LHCN-M2 (cell line): ENCODE measurements around the gene TMED3. TPM values are rescaled to one million over a fixed set of nuclear protein-coding genes. Genes with fewer than 3 reads are reported as not detected.

ENCODE experiments used
- DNase-seq: peaks from one replicate; pipeline ENCODE4 v3.0.0-alpha.2; 2012; ENCODE audit warnings: low read depth
- polyA plus RNA-seq: library from polyadenylated mRNA; unstranded; fragments of >200 nt; gene quantifications from one replicate; pipeline ENCODE4 v1.2.1, GENCODE V29; 2012; ENCODE audit warnings: missing spikeins
- total RNA-seq: library from RNA; depleted of rRNA; stranded (reverse); fragments of >200 nt; gene quantifications from 2 replicates; pipeline ENCODE4 v1.2.3, GENCODE V29; 2014; rRNA removed

TMED3 gene
- 126 and 163 TPM in 2 replicates for total RNA-seq
- polyA plus RNA-seq, result 122 TPM

- peak; percentile 81 for DNase-seq
Observed at GRCh38 chr15:79310985-79311900, at the start of gene TMED3. Gene TMED3 (plus strand): TSS chr15:79311112. CDS start chr15:79311250, 138 bp downstream.

- DNase-seq, result no peak
Observed at GRCh38 chr15:79261836-79262235, 49.1 kb upstream of the TMED3 start.

GRCh38 chr15:79265167-79265566 is 45.7 kb upstream of the TMED3 start:
- no peak for DNase-seq

- no peak for DNase-seq
Observed at GRCh38 chr15:79265987-79266579, 44.8 kb upstream of the TMED3 start.

GRCh38 chr15:79282371-79283251 is 28.3 kb upstream of the TMED3 start, which contains the start of gene ANKRD34C:
Gene ANKRD34C (plus strand): TSS chr15:79282722. CDS start chr15:79293285, 10,563 bp downstream.
- no peak for DNase-seq

- DNase-seq, result peak; percentile 26
Observed at GRCh38 chr15:79283252-79284048, 27.5 kb upstream of the TMED3 start.

GRCh38 chr15:79290642-79291275 is 20.2 kb upstream of the TMED3 start:
- DNase-seq, result peak; percentile 9

- DNase-seq, result no peak
Observed at GRCh38 chr15:79292011-79292410, 18.9 kb upstream of the TMED3 start.

- no peak for DNase-seq
Observed at GRCh38 chr15:79294075-79294474, 16.8 kb upstream of the TMED3 start.

GRCh38 chr15:79296583-79296982 is 14.3 kb upstream of the TMED3 start:
- DNase-seq, result no peak

- no peak for DNase-seq
Observed at GRCh38 chr15:79299126-79299840, 11.6 kb upstream of the TMED3 start.

- no peak for DNase-seq
Observed at GRCh38 chr15:79299841-79300235, 11.1 kb upstream of the TMED3 start.

GRCh38 chr15:79307251-79307650 is 3.7 kb upstream of the TMED3 start:
- peak; percentile 10 for DNase-seq

GRCh38 chr15:79308874-79309273 is 2.0 kb upstream of the TMED3 start:
- no peak for DNase-seq

- DNase-seq, result peak; percentile 26
Observed at GRCh38 chr15:79310612-79310984, 314 bp upstream of the TMED3 start.

GRCh38 chr15:79311901-79312553 is 1.1 kb downstream of the TMED3 start:
- no peak for DNase-seq

- DNase-seq, result no peak
Observed at GRCh38 chr15:79314186-79314585, 3.3 kb downstream of the TMED3 start.

- DNase-seq, result no peak
Observed at GRCh38 chr15:79314811-79315210, 3.9 kb downstream of the TMED3 start.

- DNase-seq, result no peak
Observed at GRCh38 chr15:79315623-79316328, 4.9 kb downstream of the TMED3 start.
